ENCODE data around the gene SMG6.
"Not testable (repeated sequence)": the region's sequence is repeated elsewhere in the genome, so short reads cannot be mapped to it uniquely, and the experiment has no call there.

Gene SMG6

DNA sequence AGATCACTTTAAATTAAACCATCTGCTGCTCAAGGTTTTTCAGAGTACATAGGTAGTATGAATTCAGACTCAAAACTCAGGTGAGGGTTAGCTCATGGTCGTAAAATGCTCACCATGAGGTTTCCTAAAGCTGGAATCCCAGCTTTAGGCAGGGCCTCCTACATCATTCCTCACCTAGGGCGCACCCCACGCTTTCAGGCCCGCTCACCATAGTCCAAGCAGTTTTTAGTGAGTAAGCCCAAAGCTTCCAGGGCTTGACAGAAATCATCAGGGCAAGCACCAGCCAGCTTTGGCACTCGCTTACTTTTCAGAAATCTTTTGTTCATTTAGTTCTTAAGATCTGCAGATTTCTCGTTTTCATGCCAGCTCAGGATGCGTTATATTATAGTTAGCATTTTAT lies 158.9 kb downstream of the SMG6 start:
- DNase-seq (ENCODE audit: low read depth, low spot score) = no peak

DNA sequence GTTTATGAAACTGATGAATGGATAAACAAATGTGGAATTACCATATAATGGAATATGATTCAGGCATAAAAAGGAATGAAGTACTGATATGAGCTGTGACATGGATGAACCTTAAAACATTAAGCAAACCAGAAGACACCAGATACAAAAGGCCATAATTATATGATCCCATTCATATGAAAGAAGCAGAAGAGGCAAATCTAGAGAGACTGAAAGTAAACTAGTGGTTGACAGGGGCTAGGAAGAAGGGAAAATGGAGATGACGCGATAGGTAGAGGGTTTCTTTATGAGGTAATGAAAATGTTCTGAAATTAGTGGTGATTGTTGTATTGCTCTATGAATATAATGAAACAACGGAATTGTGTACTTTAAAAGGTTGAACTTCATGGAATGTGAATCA lies 160.3 kb downstream of the SMG6 start:
- DNase-seq (ENCODE audit: low read depth, low spot score) = no peak

DNA sequence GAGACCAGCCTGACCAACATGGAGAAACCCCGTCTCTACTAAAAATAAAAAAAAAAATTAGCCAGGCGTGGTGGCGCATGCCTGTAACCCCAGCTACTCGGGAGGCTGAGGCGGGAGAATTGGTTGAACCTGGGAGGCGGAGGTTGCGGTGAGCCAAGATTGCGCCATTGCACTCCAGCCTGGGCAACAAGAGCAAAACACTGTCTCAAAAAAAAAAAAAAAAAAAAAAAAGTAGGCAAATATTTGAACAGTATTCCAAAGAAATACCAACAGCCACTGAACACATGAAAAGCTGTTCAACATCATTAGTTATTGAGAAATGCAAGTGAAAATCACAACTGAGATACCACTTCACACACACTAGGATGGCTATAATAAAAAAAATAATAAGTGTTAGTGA lies 160.9 kb downstream of the SMG6 start:
- not testable (repeated sequence) for DNase-seq (ENCODE audit: low read depth, low spot score)

DNA sequence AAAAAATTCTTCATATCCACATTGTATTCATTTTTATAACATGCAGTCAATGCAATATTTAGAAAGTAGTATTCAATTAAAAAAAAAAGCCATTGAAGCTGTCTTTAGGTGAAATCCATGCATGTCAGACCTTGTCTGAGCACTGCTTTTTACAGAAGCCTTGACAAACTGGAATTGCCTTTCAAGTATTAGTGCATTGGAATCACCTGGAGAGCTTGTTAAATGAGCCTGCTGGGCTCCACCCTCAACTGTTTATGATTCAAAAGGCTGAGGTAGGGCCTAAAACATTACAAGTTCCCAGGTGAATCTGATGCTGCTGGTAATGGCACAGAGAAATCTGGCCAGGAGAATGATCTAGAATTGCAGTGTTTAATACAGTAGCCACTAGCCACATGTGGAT lies 162.9 kb downstream of the SMG6 start:
- DNase-seq (ENCODE audit: low read depth, low spot score) = no peak

DNA sequence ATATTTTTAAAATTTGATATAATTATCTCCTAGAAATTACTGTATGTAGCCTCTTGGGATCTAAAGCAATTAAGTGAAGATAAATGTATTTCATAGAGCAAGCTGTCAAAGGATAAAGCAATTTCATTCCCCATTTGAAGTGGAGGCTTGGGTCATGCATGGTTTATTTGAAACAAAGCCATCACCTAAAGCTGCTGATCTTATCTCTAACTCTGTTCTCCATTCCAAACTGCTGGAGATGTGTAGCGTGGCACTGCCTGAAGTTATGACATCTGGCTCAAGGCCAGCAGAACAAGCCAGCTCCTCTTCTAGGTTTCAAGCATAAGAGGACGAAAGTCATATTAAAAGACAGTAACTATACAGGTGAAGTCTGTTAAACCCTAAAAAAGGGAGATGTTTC lies 164.8 kb downstream of the SMG6 start:
- no peak for DNase-seq (ENCODE audit: low read depth, low spot score)

DNA sequence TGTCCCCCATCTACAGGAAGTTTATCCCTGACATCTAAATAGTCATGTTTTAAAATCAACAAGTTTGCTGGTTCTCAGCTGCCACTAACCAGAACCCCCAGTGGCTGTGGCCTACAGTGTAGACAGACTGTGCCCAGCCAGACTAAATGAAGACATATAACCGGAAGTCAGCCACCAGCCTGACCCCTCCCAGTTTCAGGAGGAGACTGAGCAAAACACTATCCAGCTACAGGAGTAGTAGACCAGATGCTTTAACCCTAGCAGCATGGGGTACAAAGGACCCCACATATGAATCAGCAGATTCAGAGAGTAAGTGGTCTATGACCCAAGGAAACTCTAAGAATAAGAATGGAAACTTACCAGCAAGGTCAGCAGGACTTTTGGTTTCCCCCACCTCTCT lies 165.3 kb downstream of the SMG6 start:
- no peak for DNase-seq (ENCODE audit: low read depth, low spot score)

DNA sequence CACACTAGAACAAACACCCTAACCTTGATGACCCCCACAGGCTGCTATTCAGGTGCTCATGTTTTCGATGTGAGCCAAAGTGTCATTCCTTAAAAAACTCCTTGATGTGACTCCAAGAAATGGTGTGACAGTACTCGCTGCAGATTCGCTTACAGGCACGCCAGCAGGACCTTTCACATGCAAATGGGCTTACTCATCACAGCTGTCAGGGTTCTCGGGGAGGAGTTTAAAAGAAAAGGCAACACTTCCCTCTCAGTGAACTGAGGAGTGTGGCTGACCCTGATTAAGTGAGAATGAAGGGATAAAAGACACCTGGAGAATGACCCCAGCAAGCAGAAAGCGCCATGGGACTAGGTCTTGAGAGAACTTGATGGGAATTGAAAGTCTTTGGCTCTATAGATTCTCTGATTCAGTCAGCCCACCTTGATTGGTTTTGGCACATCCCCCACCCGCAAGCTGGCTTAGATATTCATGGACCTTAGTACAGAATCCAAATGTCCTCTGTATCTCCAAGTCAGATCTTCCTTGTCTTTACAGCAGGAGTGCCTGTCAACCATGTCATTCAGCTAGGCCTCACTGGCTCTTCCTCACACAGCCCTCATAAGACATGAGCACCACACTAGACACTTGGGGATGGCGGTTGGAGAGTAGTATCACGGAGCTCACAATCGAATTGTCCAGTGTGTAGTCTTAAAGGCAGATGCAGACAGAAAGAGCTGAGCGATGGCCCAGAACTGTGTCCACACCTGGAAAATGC lies 166.1 kb downstream of the SMG6 start:
- no peak for DNase-seq (ENCODE audit: low read depth, low spot score)

DNA sequence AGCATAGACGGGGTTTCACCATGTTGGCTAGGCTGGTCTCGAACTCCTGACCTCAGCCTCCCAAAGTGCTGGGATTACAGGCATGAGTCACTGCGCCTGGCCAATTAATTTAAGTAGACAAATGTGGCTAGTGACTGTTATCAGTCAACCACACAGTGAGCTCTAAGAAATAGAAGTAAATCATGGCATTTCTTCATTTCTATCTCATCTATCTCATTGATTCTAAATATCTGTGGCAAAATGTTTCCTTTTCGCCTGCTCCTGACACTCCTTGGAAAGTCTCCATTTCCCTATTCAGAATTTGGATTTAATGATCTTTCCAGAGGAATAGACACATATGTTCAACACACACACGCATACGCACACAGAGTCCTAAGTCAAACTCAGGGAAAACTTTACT lies 167.3 kb downstream of the SMG6 start:
- DNase-seq (ENCODE audit: low read depth, low spot score) = no peak

DNA sequence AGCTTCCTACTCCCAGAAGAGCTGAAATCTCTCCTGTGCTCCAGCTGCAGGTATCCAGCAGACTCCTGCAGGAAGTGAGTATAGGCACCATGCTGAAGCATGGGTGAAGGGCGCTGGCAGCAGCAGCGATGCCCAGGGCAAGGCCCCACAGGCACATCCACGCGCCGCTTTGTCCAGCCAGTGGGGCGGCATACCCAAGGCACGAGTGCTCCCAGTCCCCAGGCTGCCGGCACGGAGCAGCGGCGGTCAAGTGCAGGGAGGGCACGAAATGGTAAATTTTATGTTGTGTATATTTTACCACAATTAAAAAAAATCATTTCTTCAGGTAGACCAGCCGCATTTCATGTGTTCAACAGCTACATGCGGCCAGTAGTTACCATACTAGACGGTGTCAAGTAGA lies 175.6 kb downstream of the SMG6 start:
- DNase-seq (ENCODE audit: low read depth, low spot score) = no peak

DNA sequence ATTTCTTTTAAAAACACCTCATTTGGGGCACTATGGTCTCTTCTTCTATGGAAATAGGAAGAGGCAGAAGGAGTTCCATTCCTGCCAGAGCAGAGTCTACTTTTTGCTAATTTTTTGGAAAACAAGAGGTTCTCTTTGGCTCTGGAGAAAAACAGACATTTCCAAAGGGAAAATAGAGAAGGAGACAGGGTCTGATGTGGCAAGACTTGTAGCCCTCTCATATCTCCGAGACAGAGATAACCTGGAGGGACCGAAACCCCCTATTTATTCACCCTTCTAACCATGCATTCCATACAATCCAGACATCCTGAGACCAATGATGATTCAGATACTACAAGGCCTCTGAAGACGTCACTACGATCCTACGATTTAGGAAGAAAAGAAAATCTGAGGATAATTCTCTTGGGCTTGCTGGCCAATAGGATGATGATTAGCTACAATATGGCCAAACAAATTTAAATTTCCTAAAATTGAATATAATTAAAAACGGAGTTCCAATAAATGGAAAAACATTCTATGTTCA lies 178.5 kb downstream of the SMG6 start:
- DNase-seq (ENCODE audit: low read depth, low spot score) = no peak

DNA sequence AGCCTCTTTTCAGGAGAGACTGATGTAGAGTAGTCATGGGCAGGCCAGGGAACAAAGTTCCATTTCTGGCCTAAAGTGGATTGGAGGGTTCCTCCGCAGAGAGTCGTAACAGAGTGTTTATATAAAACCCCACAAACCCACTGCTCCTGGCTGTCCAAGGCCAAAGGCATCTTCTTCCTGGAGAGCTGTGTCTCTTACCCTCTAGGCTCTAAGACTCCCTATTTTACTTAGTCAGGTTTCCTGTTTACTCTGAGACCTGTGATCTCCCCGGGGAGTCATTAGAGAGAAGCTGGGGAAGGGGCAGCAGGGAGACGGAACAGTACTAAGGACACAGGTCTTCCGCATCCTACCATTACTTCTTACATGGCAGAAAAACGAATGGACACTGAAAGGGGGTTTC lies 179.2 kb downstream of the SMG6 start:
- no peak for DNase-seq (ENCODE audit: low read depth, low spot score)

DNA sequence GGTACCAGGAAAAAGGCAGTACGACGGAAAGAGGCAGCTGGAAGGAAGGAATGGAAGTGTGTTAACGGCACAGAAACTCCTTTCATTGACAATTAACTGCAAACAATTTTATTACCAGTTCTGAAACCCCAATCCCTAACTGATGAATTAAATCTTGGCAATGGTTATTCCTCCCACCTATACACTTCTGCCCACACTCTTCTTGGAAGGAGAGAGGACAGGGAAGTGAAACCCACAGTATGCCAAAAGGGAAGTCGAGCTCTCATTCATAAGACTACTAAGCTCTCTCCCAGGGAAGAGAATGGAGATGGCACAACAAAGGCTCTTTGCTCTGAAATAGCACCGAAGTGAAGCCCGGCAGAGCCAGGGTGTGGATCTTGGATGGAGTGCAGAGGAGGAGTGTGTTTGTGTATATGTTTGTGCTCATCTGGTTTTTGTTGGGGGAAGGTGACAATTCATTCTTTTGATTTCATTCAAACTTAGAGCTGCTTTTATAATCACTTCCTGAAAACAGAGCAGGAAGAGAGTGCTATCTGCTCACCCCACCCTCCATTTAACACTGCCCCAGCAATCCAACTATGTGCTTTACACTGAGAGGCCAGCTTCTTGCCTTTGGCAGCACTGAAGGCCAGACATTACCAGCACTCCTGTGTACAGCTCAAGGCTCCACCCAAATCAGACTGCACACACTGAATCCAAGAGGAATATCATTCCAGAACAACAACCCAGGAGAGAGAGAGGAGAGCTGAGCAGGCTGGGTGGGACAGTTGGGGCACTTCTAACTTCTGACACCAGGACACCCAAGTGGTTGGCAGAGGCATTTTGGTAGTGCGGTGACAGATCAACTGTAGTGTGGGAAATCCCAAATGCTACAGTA lies 180.0 kb downstream of the SMG6 start:
- DNase-seq (ENCODE audit: low read depth, low spot score) = no peak

DNA sequence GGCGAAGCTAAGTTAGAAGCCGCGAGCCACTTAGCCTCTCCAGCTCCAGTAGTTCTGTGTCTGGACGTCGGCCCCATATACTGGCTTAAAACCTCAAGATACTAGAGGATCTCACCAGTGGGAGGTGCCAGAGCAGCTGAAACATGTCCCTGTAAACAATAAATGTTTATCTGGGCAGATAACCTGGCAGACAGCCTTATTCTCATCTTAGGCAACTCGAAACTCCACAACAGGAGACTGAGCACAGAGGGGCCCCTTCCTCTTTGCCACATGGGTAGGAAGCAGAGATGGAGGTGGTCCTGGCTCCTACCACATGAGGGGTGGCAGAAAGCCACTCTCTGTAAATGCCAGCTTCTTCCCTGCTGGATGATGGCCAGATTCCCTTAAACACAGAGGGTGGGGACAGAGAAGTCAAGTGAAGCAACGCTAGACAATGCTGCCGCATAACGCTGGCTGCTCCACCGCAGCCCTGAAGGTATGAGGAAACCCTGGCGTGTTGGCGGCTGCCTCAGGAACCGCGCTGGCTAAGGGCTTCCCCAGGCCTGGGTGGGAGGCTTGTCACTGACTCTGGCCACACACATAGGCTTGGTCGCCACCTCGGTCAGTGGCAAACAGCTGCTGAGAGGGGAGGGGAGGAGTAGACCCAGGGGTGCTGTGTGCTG lies 180.8 kb downstream of the SMG6 start:
- no peak for DNase-seq (ENCODE audit: low read depth, low spot score)

DNA sequence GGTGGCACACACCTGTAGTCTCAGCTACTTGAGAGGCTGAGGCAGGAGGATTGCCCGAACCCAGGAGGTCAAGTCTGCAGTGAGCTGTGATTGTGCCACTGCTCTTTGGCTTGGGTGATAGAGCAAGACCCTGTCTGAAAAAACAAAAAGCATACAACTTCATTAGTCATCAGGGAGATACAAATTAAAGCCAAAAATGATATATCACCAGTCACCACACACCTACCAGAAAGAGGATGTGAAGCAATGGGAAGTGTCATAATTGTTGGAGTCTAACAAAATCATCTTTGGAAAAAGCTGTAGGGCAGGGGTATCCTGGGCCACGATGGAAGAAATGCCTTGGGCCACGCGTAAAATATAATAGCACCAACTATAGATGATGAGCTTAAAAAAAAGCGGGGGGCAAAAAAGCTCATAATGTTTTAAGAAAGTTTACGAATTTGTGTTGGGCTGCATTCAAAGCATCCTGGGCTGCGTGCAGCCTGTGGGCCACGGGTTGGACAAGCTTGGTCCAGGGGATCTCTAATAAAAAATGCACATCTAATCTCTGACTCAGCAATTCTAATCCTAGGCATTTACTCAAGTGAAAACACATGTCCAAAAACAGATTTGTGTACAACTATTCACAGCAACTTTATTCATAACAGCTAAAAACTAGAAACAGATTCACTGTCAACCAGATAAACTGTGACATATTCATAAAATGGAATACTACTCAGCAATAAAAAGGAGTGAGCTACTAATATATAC lies 182.8 kb downstream of the SMG6 start:
- DNase-seq (ENCODE audit: low read depth, low spot score) = no peak

DNA sequence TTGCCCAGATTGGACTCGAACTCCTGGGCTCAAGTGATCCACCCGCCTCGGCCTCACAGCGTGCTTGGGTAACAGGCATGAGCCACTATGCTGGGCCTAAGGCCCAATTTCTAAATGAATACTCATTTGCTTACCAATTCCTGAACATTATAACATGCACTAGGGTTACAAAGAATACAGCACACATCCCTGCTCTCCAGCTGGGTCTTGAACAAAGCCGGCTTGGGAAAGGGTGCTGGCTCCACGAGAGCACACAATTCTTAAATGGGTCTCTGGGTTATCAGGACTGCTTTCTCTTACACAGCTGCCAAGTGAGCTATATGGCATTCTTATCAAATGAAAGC lies 190.3 kb downstream of the SMG6 start:
- DNase-seq (ENCODE audit: low read depth, low spot score) = no peak

DNA sequence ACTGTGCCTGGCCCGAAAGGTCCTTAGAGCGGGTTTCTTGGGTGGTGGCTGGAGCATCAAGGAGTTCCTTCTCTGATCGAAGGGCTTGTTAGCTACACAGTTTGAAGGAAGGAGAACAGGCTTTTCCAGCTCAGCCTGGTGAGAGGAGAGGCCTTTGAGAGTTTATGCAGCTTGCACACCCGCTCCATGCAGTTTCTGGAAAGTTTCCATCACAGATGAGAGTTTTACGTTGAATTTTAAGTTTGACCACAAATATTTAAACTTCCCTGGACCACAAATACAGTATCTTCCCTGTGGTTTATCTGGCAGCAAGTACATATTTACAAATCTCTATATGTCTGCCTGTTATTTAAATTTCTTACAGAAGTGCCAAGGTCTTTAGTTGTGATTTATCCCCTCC lies 191.9 kb downstream of the SMG6 start:
- no peak for DNase-seq (ENCODE audit: low read depth, low spot score)

DNA sequence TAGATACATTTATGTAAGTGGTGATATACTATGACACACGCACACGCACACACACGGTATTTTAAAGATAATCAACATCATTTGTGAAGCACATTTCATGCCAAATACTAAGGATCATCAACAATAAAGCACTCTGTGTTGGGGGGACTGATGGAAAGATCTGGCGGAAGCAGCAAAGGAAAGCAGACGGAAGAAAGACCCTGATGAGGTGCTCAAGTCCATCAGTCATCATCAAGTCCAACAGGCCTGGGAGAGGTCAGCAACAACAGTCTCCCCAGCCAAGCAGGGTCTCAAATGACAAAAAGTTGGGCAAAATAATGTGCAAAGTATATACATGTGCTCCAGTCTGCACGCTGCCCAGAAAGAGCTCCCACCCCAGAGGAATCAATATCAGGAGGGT lies 193.1 kb downstream of the SMG6 start:
- DNase-seq (ENCODE audit: low read depth, low spot score) = no peak

DNA sequence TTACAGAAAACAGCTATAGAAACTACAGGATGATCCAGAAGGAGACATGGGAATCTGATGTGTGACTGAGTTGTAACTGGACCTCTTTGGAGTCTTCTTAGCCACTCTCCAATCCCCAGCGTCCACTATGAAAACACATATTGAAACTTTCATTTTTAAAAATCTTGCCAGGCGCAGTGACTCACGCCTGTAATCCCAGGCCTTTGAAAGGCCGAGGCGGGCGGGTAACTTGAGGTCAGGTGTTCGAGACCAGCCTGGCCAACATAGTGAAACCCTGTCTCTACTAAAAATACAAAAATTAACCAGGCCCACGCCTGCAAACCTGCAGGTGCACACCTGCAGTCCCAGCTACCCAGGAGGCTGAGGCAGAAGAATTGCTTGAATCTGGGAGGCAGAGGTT lies 195.4 kb downstream of the SMG6 start:
- no peak for DNase-seq (ENCODE audit: low read depth, low spot score)

DNA sequence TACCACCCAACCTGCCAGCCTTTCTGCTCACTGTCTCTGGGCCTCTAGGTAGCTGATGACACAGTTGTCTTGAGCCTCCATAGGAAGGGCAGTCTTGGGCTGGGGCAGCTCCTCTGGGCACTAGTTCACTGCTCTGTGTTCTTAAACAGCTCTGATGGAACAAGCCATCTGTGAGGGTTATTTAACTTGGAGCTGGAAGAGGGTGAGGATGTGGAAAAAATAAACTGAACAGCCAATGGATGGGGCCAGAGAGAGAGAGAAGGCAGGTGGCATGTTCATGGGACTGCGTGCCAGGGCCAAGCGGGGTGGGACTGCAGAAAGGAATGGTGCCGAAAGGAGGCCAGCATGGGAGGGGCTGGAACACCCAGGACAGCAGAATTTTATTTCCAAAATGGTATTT lies 196.1 kb downstream of the SMG6 start:
- no peak for DNase-seq (ENCODE audit: low read depth, low spot score)

DNA sequence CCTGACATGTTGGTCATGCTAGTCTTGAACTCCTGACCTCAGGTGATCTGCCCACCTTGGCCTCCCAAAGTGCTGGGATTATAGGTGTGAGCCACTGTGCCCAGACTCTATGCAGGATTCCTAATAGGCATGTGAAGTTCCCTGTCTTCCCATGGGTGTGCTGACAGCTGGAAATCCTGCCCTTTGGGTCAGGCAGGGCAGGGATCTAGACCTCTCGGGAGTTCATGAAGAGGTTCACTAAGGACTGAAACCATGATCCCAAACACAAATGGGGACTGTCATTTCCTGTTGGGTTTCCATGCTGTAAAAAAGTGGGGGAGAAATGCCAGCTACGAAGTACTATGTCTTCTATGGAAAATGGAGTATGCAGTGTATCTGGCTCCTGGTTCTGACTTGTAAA lies 196.5 kb downstream of the SMG6 start:
- no peak for DNase-seq (ENCODE audit: low read depth, low spot score)

DNA sequence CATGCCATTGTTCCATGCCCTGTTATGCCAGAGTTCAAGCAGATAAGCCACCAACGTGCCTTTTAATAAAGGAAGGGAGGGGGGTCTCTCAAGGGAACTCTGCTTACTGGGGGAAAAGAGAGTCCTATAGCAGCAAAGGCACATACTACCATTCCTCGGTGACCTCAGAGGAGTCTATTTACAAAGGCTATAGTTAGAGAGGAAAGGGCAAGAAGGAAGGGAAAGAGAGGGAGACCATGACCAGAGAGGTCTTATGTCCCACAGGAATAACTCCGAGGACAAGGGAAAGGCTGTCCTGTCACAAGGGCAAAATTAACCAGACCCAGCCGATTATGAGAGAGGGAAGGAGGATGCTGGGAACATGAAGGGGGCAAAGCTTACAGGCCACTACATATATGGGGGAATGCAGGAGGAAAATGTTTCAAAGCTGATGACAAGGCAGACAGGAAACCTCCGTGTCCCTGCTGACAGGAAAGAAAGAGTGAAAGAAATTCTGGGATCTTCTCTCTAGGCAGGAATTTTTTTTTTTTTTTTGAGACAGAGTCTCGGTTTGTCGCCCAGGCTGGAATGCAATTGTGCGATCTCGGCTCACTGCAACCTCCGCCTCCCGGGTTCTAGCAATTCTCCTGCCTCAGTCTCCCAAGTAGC lies 197.2 kb downstream of the SMG6 start:
- DNase-seq (ENCODE audit: low read depth, low spot score) = no peak

Data from activated naive CD8-positive, alpha-beta T cell treated with anti-CD3 and anti-CD28 coated beads, Interleukin-2, amount 50 U/mL, for 16 hours (primary cell).